IMR-90 (cell line): ENCODE results near the gene TRIM41. TPM values are rescaled to one million over a fixed set of nuclear protein-coding genes. Genes with fewer than 3 reads are reported as not detected.
A peak's percentile ranks its signal among the peaks of the same experiment; 100 is the strongest.

Experiments
- ATAC-seq: fragments of 200-7000 bp; cut with Tn5 transposase; 2 replicates; pipeline ENCODE4 v1.9.1; 2020; ENCODE audit warnings: low read depth, mild to moderate bottlenecking, moderate library complexity
- BruUV-seq: library from RNA; stranded (reverse); fragments of 400-500 nt; replicated peaks from 2 replicates; lab custom pipeline; 2021; lab: Mats Ljungman, UMichigan
- CTCF ChIA-PET: fragments of 300-600 bp; formaldehyde crosslinking; extraction: SDS; loops from one replicate; lab custom pipeline; 2021; ENCODE audit warnings: antibody characterized with exemption; lab: Yijun Ruan, JAX
- POLR2A ChIA-PET: fragments of 300-600 bp; sonication (Branson Sonifier 250); formaldehyde crosslinking; loops from one replicate; lab custom pipeline; 2022; ENCODE audit warnings: antibody characterized with exemption; ENCODE audit not compliant: unreplicated experiment; lab: Charles Lee
- DNase-seq: peaks from one replicate; pipeline ENCODE4 v3.0.0; 2013
- H2AFZ ChIP-seq: replicated peaks from 2 replicates; pipeline ENCODE3; 2013; ENCODE audit warnings: low read length, mild to moderate bottlenecking; ENCODE audit not compliant: poor library complexity
- H2AK5ac ChIP-seq: 2 replicates; pipeline ENCODE4 v1.6.1; 2013; ENCODE audit warnings: low read depth, low read length, inconsistent platforms
- H2AK9ac ChIP-seq: replicated peaks from 2 replicates; pipeline ENCODE3; 2013; ENCODE audit warnings: mild to moderate bottlenecking, low read depth, low read length, moderate library complexity; ENCODE audit not compliant: poor library complexity
- H2BK120ac ChIP-seq: 2 replicates; pipeline ENCODE4 v1.6.1; 2013; ENCODE audit warnings: low read depth, low read length, inconsistent platforms
- H2BK15ac ChIP-seq: 3 replicates; pipeline ENCODE4 v1.6.1; 2013; ENCODE audit warnings: low read depth, low read length, inconsistent platforms
- H2BK20ac ChIP-seq: 2 replicates; pipeline ENCODE4 v1.6.1; 2013; ENCODE audit warnings: low read depth, mild to moderate bottlenecking, inconsistent platforms, low read length, moderate library complexity
- H2BK5ac ChIP-seq: 2 replicates; pipeline ENCODE4 v1.6.1; 2013; ENCODE audit warnings: mild to moderate bottlenecking, low read depth, low read length, inconsistent platforms; ENCODE audit not compliant: poor library complexity, severe bottlenecking
- H3K14ac ChIP-seq: replicated peaks from 2 replicates; pipeline ENCODE4 v1.6.1; 2013; ENCODE audit warnings: low read depth, low read length, inconsistent platforms
- H3K18ac ChIP-seq: 2 replicates; pipeline ENCODE4 v1.6.1; 2013; ENCODE audit warnings: low read depth, low read length, control low read depth
- H3K23ac ChIP-seq: 2 replicates; pipeline ENCODE4 v1.6.1; 2013; ENCODE audit warnings: low read depth, low read length, inconsistent platforms
- H3K27ac ChIP-seq: 2 replicates; pipeline ENCODE4 v1.5.1; 2013; ENCODE audit warnings: mild to moderate bottlenecking, control low read depth, low read length; ENCODE audit not compliant: insufficient read depth
- H3K27me3 ChIP-seq: 2 replicates; pipeline ENCODE4 v1.6.1; 2013; ENCODE audit warnings: low read length; ENCODE audit not compliant: control insufficient read depth, insufficient read depth
- H3K36me3 ChIP-seq: 2 replicates; pipeline ENCODE4 v1.6.1; 2013; ENCODE audit warnings: low read length, mixed read lengths; ENCODE audit not compliant: control insufficient read depth, insufficient read depth
- H3K4ac ChIP-seq: 2 replicates; pipeline ENCODE4 v1.6.1; 2013; ENCODE audit warnings: low read depth, low read length, inconsistent platforms
- H3K4me1 ChIP-seq: 2 replicates; pipeline ENCODE4 v1.6.1; 2013; ENCODE audit warnings: low read length, mixed read lengths; ENCODE audit not compliant: control insufficient read depth, insufficient read depth
- H3K4me2 ChIP-seq: 2 replicates; pipeline ENCODE4 v1.6.1; 2013; ENCODE audit warnings: low read depth, mild to moderate bottlenecking, control low read depth, low read length, moderate library complexity
- H3K4me3 ChIP-seq: 2 replicates; pipeline ENCODE4 v1.5.1; 2013; ENCODE audit warnings: low read depth, mild to moderate bottlenecking, control low read depth, low read length, moderate library complexity; ENCODE audit not compliant: insufficient read depth
- H3K56ac ChIP-seq: 2 replicates; pipeline ENCODE4 v1.6.1; 2013; ENCODE audit warnings: low read length, inconsistent platforms; ENCODE audit not compliant: insufficient read depth; ENCODE audit errors: extremely low read depth
- H3K79me1 ChIP-seq, 2 experiments: 2 replicates each; pipeline ENCODE4 v1.6.1; 2013; ENCODE audit warnings: low read length in 2 of 2, inconsistent platforms in 1 of 2, low read depth in 1 of 2
- H3K9ac ChIP-seq: 2 replicates; pipeline ENCODE4 v1.6.1; 2013; ENCODE audit warnings: low read depth, low read length, control low read depth
- H3K9me1 ChIP-seq: 2 replicates; pipeline ENCODE4 v1.6.1; 2013; ENCODE audit warnings: low read length, inconsistent platforms; ENCODE audit not compliant: insufficient read depth
- H3K9me3 ChIP-seq: 2 replicates; pipeline ENCODE4 v1.6.1; 2013; ENCODE audit warnings: low read length; ENCODE audit not compliant: control insufficient read depth, insufficient read depth
- H4K20me1 ChIP-seq: 2 replicates; pipeline ENCODE4 v1.6.1; 2013; ENCODE audit warnings: low read length, inconsistent platforms; ENCODE audit not compliant: insufficient read depth
- H4K5ac ChIP-seq: 2 replicates; pipeline ENCODE4 v1.6.1; 2013; ENCODE audit warnings: mild to moderate bottlenecking, low read depth, low read length, control low read depth
- H4K8ac ChIP-seq, 2 experiments: 2 replicates each; pipeline ENCODE4 v1.6.1; 2013; ENCODE audit warnings: low read depth in 2 of 2, low read length in 2 of 2, control low read depth in 1 of 2, inconsistent platforms in 1 of 2
- H4K91ac ChIP-seq: 2 replicates; pipeline ENCODE4 v1.6.1; 2013; ENCODE audit warnings: low read depth, low read length, inconsistent platforms; ENCODE audit not compliant: insufficient read depth
- CHD1 ChIP-seq: IDR thresholded peaks from 2 replicates; pipeline ENCODE4 v1.6.1; 2012; ENCODE audit warnings: low read depth, low read length, improper control_type of control experiment
- MXI1 ChIP-seq: IDR thresholded peaks from 2 replicates; pipeline ENCODE4 v1.6.1; 2012; ENCODE audit warnings: low read depth, mild to moderate bottlenecking, low read length, moderate library complexity, borderline replicate concordance
- WGBS, 2 experiments: methylation state at CpG; one replicate each; pipeline versions ENCODE4 v1.1.5 to v1.1.7; 2013; ENCODE audit warnings: missing lambda C conversion rate in 2 of 2; ENCODE audit not compliant: insufficient read length in 1 of 2; ENCODE audit errors: extremely low coverage in 2 of 2; 5-methylcytosine and 5-hydroxymethylcytosine counted together
- dilution Hi-C: fragments of 300-500 bp; cut with HindIII; formaldehyde crosslinking; loops from one replicate; pipeline ENCODE4 v1.14.3; 2018; ENCODE audit warnings: low sequenced_read_pairs; ENCODE audit not compliant: unreplicated experiment
- in situ Hi-C: fragments of 300-500 bp; cut with MboI; formaldehyde crosslinking; loops from 3 replicates; pipeline ENCODE4 v1.14.3; 2019; ENCODE audit warnings: low sequenced_read_pairs, inconsistent platforms, mixed read lengths
- intact Hi-C: fragments of 100-400 bp; cut with micrococcal nuclease; formaldehyde crosslinking; loops from 2 replicates; pipeline ENCODE4 v1.10.0; 2022
- polyA plus RNA-seq, 3 experiments: library from polyadenylated mRNA; depleted of rRNA; stranded (reverse); fragments of >200 nt; gene quantifications; 2 replicates each; pipeline ENCODE4 v1.2.3, GENCODE V29; 2012; ENCODE audit warnings: low replicate concordance in 1 of 3
- total RNA-seq: library from RNA; depleted of rRNA; stranded (reverse); fragments of >200 nt; gene quantifications from 2 replicates; pipeline ENCODE4 v1.2.3, GENCODE V29; 2012

Gene TRIM41
- total and polyA plus RNA-seq, 2 of the 4 experiments (the other 2 are of a cell fraction), result 5.9 to 15.7 TPM

GRCh38 chr5:181186986-181187499 is 36.0 kb upstream of the TRIM41 start:
- Histone ChIP-seq H2BK20ac (no peak overlapping the region), H2BK120ac (no peak overlapping the region), H2BK15ac (no peak overlapping the region), H3K79me1 (peaks cover under 1 to 2% of the 10 kb centered on the region in 2 experiments; a peak in 2 of 4 replicates), H4K8ac (0 out of 4 replicates have a peak overlapping the region, but pooled peaks of 1 of the 2 experiments have one; percentile 37), H2AK5ac (no peak overlapping the region), H3K4me1 (no peaks in the 10 kb centered on the region), H3K27ac (no peak overlapping the region), H3K14ac (no peak overlapping the region), H2AK9ac (peak overlapping the region; percentile 37), H4K5ac (no peak overlapping the region), H2AFZ (peak overlapping the region; percentile 91), H3K4me2 (peak overlapping the region; percentile 71; the same call in 1 of the 2 replicates), H4K20me1 (peaks cover 12% of the 10 kb centered on the region), H3K23ac (no peak overlapping the region), H3K9ac (no peak overlapping the region), H3K4ac (peak overlapping the region; percentile 66; the same call in 1 of the 2 replicates), H3K18ac (no peak overlapping the region), H3K56ac (no peak overlapping the region), H3K27me3 (no peaks in the 10 kb centered on the region), H2BK5ac (peak overlapping the region; percentile 59), H4K91ac (no peak overlapping the region; the same call in 1 of the 2 replicates), H3K9me3 (no peaks in the 10 kb centered on the region), H3K4me3 (peak overlapping the region; percentile 40; the same call in 1 of the 2 replicates), H3K36me3 (no peaks in the 10 kb centered on the region), H3K9me1 (peaks cover 2% of the 10 kb centered on the region; the same call in 1 of the 2 replicates)
- intact Hi-C loops, result loop anchor here (5.0 kb wide), 1 partner anchor 75 kb away; the partner anchor contains the start of gene TRIM52
- WGBS, 2 experiments, result 55% methylated on average over 2 of the region's 8 CpGs; no CpG with 5 or more reads in 1 of the 2 experiments
- no peak for TF ChIP-seq MXI1
- TF ChIP-seq CHD1, result no peak
- in situ Hi-C loops, result loop anchor here (5.0 to 10.0 kb wide), 2 partner anchors 70 to 382 kb away; partner anchors contain the start of gene MGAT1
- ChIA-PET CTCF (interaction anchor here (0.9 kb wide), 1 partner anchor 14 kb away, joined by 3 read pairs; no protein-coding TSS in a partner anchor), POLR2A (no interaction called here)
- DNase-seq, result no peak
- no peak for ATAC-seq
- BruUV-seq, result no TSS peak
- dilution Hi-C loops, result no loop called here
